ENCODE measurements around the gene IFFO2.

The IFFO2 gene

GRCh38 chr1:18956193-18957135 is at the start of gene IFFO2:
Gene IFFO2 (minus strand): TSS chr1:18956676. CDS start chr1:18956332, 344 bp downstream.
- TF ChIP-seq YY1 (IDR thresholded peaks at IDR 0.05; ENCODE audit: insufficient read depth, insufficient read length) (no peak), SUZ12 (IDR thresholded peaks at IDR 0.05; ENCODE audit: extremely low read depth, insufficient read depth, insufficient read length) (no peak), ZNF274 (IDR thresholded peaks at IDR 0.05; ENCODE audit: low read depth, low read length) (no peak)
- H3K36me3 ChIP-seq (ENCODE audit: insufficient read depth, insufficient read length, low read length) = peaks cover 25% of the 10 kb centered on the region
- H3K27me3 ChIP-seq (ENCODE audit: insufficient read depth, insufficient read length) = peaks cover 15% of the 10 kb centered on the region
- H3K4me1 ChIP-seq (ENCODE audit: insufficient read depth, insufficient read length) = peaks cover 14% of the 10 kb centered on the region
- peak within 1 kb of the TSS; percentile 88 for H3K9ac ChIP-seq (ENCODE audit: insufficient read length, low read depth)
- peak; percentile 81 for DNase-seq (ENCODE audit: low read depth, low spot score)
- H3K4me3 ChIP-seq (ENCODE audit: insufficient read length, low read depth) = peak within 1 kb of the TSS; percentile 70
- H3K9me3 ChIP-seq (ENCODE audit: insufficient read depth, low read length) = no peaks in the 10 kb centered on the region

- no peaks in the 10 kb centered on the region for H3K27me3 ChIP-seq (ENCODE audit: insufficient read depth, insufficient read length)
- no peak overlapping the region for H3K9ac ChIP-seq (ENCODE audit: insufficient read length, low read depth)
- peaks cover 25% of the 10 kb centered on the region for H3K9me3 ChIP-seq (ENCODE audit: insufficient read depth, low read length)
- H3K4me1 ChIP-seq (ENCODE audit: insufficient read depth, insufficient read length) = peaks cover 23% of the 10 kb centered on the region
- TF ChIP-seq YY1 (IDR thresholded peaks at IDR 0.05; ENCODE audit: insufficient read depth, insufficient read length) (no peak), ZNF274 (IDR thresholded peaks at IDR 0.05; ENCODE audit: low read depth, low read length) (no peak), SUZ12 (IDR thresholded peaks at IDR 0.05; ENCODE audit: extremely low read depth, insufficient read depth, insufficient read length) (no peak)
- H3K4me3 ChIP-seq (ENCODE audit: insufficient read length, low read depth) = no peak overlapping the region
- DNase-seq (ENCODE audit: low read depth, low spot score) = no peak
- no peaks in the 10 kb centered on the region for H3K36me3 ChIP-seq (ENCODE audit: insufficient read depth, insufficient read length, low read length)
These were observed 49.5 kb upstream of the IFFO2 start for GRCh38 chr1:19006000-19006399.

- H3K9me3 ChIP-seq (ENCODE audit: insufficient read depth, low read length) = peaks cover 39% of the 10 kb centered on the region
- H3K4me1 ChIP-seq (ENCODE audit: insufficient read depth, insufficient read length) = peaks cover 7% of the 10 kb centered on the region
- DNase-seq (ENCODE audit: low read depth, low spot score) = no peak
- no peak overlapping the region for H3K4me3 ChIP-seq (ENCODE audit: insufficient read length, low read depth)
- no peaks in the 10 kb centered on the region for H3K27me3 ChIP-seq (ENCODE audit: insufficient read depth, insufficient read length)
- no peaks in the 10 kb centered on the region for H3K36me3 ChIP-seq (ENCODE audit: insufficient read depth, insufficient read length, low read length)
- TF ChIP-seq SUZ12 (IDR thresholded peaks at IDR 0.05; ENCODE audit: extremely low read depth, insufficient read depth, insufficient read length) = no peak
- no peak overlapping the region for H3K9ac ChIP-seq (ENCODE audit: insufficient read length, low read depth)
These were observed 47.2 kb upstream of the IFFO2 start for GRCh38 chr1:19003371-19004290.

- no peak for DNase-seq (ENCODE audit: low read depth, low spot score)
- peaks cover 39% of the 10 kb centered on the region for H3K9me3 ChIP-seq (ENCODE audit: insufficient read depth, low read length)
- no peaks in the 10 kb centered on the region for H3K36me3 ChIP-seq (ENCODE audit: insufficient read depth, insufficient read length, low read length)
- TF ChIP-seq ZNF274 (IDR thresholded peaks at IDR 0.05; ENCODE audit: low read depth, low read length) (no peak), SUZ12 (IDR thresholded peaks at IDR 0.05; ENCODE audit: extremely low read depth, insufficient read depth, insufficient read length) (no peak), YY1 (IDR thresholded peaks at IDR 0.05; ENCODE audit: insufficient read depth, insufficient read length) (no peak)
- no peak overlapping the region for H3K4me3 ChIP-seq (ENCODE audit: insufficient read length, low read depth)
- no peak overlapping the region for H3K9ac ChIP-seq (ENCODE audit: insufficient read length, low read depth)
- no peaks in the 10 kb centered on the region for H3K4me1 ChIP-seq (ENCODE audit: insufficient read depth, insufficient read length)
- no peaks in the 10 kb centered on the region for H3K27me3 ChIP-seq (ENCODE audit: insufficient read depth, insufficient read length)
These were observed 43.6 kb upstream of the IFFO2 start for GRCh38 chr1:19000065-19000464.

GRCh38 chr1:18999359-18999758 is 42.9 kb upstream of the IFFO2 start:
- no peaks in the 10 kb centered on the region for H3K4me1 ChIP-seq (ENCODE audit: insufficient read depth, insufficient read length)
- H3K4me3 ChIP-seq (ENCODE audit: insufficient read length, low read depth) = no peak overlapping the region
- H3K9me3 ChIP-seq (ENCODE audit: insufficient read depth, low read length) = peaks cover 39% of the 10 kb centered on the region
- no peaks in the 10 kb centered on the region for H3K36me3 ChIP-seq (ENCODE audit: insufficient read depth, insufficient read length, low read length)
- no peak overlapping the region for H3K9ac ChIP-seq (ENCODE audit: insufficient read length, low read depth)
- no peak for DNase-seq (ENCODE audit: low read depth, low spot score)
- no peak for TF ChIP-seq SUZ12 (IDR thresholded peaks at IDR 0.05; ENCODE audit: extremely low read depth, insufficient read depth, insufficient read length)
- no peak for TF ChIP-seq ZNF274 (IDR thresholded peaks at IDR 0.05; ENCODE audit: low read depth, low read length)
- TF ChIP-seq YY1 (IDR thresholded peaks at IDR 0.05; ENCODE audit: insufficient read depth, insufficient read length) = no peak
- H3K27me3 ChIP-seq (ENCODE audit: insufficient read depth, insufficient read length) = no peaks in the 10 kb centered on the region

GRCh38 chr1:18998016-18998724 is 41.7 kb upstream of the IFFO2 start:
- Histone ChIP-seq H3K9ac (ENCODE audit: insufficient read length, low read depth) (no peak overlapping the region), H3K9me3 (ENCODE audit: insufficient read depth, low read length) (peaks cover 35% of the 10 kb centered on the region), H3K27me3 (ENCODE audit: insufficient read depth, insufficient read length) (no peaks in the 10 kb centered on the region), H3K36me3 (ENCODE audit: insufficient read depth, insufficient read length, low read length) (no peaks in the 10 kb centered on the region), H3K4me1 (ENCODE audit: insufficient read depth, insufficient read length) (no peaks in the 10 kb centered on the region), H3K4me3 (ENCODE audit: insufficient read length, low read depth) (no peak overlapping the region)
- TF ChIP-seq SUZ12 (IDR thresholded peaks at IDR 0.05; ENCODE audit: extremely low read depth, insufficient read depth, insufficient read length) = no peak
- no peak for TF ChIP-seq ZNF274 (IDR thresholded peaks at IDR 0.05; ENCODE audit: low read depth, low read length)
- no peak for TF ChIP-seq YY1 (IDR thresholded peaks at IDR 0.05; ENCODE audit: insufficient read depth, insufficient read length)
- DNase-seq (ENCODE audit: low read depth, low spot score) = no peak
